HG02884 (cell line): ENCODE results near the gene SLC20A1.

Experiments used
- ATAC-seq: cut with Tn5 transposase; IDR thresholded peaks from one replicate; pipeline ENCODE4 v1.9.1; 2021; ENCODE audit warnings: mild to moderate bottlenecking, moderate library complexity; ENCODE audit not compliant: unreplicated experiment

SLC20A1 gene

GRCh38 chr2:112623913-112624777, 21.6 kb upstream of the SLC20A1 start:
- peak; percentile 79 for ATAC-seq

- no peak for ATAC-seq
Observed at GRCh38 chr2:112625474-112626114, 20.1 kb upstream of the SLC20A1 start.

- ATAC-seq, result no peak
Observed at GRCh38 chr2:112626604-112627059, 19.1 kb upstream of the SLC20A1 start.

DNA sequence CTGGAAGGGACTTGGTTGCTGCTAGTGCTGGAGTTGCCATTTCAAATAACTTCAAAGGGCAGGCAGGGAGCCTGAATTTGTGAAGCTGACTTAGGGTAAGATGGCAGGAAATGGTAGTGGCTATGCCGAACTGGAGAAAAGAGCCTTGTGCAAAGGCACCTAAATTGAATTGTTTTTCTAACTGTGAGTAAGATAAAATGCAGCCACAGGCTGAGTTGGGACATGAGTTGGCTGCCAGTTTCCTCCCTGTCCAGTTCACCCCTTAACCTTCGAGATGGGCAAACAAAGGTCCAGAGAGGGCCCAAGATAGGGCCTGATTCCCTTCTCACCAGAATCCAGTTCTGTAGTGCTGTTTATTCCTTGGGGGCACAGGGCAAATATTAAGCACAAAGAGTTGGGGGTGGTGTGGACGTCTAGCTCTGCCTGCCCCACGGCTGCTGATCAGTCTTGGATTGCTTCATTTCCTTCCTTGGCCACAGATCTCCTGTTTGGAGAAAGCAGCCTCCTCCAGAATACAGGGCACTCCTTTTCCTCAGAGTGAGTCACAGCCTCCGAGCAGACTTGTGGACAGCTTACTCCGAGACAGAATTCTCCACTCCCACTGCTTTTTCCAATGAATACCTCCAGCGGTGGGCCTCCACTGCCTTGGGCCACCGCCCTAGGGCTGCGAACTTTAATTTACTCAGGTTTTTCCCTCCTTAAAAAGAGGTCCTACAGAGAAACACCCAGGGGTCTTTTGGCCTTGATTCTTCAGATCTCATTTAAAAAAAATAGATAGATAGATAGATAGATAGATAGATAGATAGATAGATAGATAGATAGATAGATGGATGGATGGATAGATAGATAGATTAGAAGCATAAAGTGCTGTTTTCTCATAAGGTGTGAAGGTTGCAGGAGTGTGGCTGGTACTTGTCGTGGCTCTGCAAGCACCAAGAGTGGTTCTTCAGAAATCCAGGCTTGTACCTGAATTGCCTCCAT, 18.4 kb upstream of the SLC20A1 start:
- ATAC-seq, result no peak

DNA sequence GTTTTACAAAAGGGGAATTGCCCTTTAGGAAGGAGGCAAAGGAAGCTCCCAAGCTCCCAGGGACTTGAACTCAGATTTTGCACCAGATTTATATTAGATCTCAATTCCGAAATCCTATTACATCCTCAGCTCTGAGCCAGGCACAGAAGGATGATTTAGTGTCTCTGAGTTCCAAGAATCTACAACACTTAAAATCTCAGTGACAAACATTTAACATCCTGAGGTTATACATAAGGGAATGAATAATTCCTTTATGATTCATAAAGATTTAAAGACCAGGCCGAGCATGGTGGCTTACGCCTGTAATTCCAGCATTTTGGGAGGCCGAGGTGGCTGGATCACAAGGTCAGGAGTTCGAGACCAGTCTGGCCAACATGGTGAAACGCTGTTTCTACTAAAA, 16.5 kb upstream of the SLC20A1 start:
- ATAC-seq, result no peak

DNA sequence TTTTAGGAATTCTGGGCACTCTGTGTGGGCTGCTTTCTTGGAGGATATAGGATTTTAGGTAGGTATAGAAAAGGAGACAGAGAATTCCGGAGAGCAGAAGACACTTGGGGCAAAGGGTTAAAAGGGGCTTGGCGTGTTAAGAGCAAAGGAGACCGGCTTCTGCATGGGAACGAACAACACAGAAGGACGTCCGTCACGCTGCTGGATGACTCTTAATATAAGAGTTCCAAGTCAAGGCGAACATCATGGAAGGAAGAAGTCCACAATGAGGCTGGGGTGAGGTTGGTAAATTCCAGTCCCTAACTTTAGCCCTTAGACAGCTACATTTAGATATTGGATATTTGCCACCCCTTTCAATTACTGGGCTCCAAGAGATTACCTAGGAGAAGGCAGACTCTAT, 15.9 kb upstream of the SLC20A1 start:
- no peak for ATAC-seq

DNA sequence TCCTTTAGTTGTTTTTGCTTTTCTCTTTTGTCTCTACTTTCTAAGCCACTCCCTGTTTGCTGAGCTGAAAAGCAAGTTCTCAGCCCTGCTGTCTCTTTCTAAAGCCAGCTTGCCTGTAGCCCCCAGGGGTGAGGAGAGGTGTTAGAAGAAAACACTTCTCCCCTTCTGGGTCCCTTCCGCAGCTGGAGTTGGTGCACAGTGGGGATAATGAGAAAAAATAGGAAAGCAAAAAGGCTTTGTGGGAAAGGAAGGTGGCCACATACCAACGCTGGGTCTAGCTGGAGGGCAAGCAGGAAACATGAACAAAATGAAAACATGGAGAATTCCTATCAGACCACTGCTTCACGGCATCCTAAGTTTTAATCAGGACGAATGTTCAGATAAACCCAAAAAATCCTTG, 15.5 kb upstream of the SLC20A1 start:
- no peak for ATAC-seq

GRCh38 chr2:112633708-112634107, 12.0 kb upstream of the SLC20A1 start:
- ATAC-seq, result no peak

DNA sequence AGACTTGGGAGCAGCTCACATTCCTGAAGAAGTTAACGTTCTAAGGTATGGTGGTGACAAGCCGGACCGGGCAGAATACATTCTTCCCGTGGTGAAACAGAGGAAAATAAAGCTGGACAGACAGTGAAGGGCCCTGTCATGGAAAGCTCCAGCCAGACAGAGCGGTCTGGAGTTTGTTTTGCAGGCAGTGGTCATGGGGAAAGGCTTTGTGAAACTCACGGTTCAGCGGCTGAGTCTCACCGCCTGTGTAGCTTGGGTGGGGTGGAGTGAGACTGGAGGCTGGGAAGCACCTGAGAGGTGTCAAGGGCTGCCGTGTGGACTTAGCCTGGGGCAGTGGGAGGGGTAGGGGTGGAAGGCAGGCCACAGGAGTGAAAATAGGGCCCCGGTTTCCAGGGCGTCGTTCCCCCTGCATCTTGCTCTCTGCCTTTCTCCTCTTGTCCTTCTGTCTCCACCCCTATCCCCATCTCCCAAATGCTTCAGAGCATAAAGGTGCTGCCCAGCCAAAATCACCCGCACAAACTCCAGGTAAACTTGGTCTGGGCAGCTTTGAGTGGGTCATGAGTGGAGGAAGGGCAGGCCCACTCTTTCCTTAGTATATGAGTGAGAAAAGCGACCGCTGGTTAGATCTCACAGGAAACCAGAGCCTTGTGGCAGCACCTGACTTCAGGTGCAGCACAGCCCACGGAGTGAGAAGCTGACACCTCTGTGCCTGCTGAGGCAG, 11.4 kb upstream of the SLC20A1 start:
- ATAC-seq, result no peak

- no peak for ATAC-seq
Observed at GRCh38 chr2:112634874-112635157, 10.9 kb upstream of the SLC20A1 start.

- ATAC-seq, result peak; percentile 84
Observed at GRCh38 chr2:112636605-112637288, 9.0 kb upstream of the SLC20A1 start.

DNA sequence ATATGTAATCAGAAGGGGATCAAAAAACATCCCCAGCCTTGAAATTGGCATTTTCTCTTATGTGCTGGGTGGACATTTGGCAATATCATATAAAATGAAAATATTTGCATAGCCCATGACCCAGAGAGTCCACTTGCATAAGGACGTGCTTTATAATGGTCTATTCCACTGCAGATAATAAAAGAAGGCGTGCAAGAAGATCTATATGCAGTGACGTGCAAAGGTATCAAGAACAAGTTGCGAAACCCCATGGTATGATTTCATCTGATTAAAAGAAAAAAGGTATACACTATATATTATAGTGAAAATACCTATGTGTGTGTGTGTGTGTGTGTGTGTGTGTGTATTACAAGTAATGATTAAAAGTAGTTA, 8.5 kb upstream of the SLC20A1 start:
- ATAC-seq, result no peak

DNA sequence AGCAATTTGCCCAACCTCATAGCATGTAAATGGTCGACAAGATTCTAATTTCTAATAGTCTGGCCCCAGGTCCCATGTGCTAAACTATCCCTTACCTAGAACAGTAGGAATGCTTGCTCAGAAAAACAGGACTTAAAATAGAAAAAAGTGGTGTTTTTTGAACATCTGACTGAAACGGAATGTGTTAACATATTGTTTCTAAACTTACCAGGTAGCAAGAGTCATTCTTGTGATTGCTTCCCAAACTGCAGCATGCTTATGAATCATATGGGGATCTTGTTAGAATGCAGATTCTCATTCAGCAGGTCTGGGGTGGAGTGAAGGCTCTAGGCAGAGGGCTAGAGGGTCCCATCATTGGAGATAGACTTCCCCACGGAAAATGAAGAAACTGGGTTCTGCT, 5.8 kb upstream of the SLC20A1 start:
- ATAC-seq, result no peak

GRCh38 chr2:112640467-112640799, 5.3 kb upstream of the SLC20A1 start:
- ATAC-seq, result no peak

DNA sequence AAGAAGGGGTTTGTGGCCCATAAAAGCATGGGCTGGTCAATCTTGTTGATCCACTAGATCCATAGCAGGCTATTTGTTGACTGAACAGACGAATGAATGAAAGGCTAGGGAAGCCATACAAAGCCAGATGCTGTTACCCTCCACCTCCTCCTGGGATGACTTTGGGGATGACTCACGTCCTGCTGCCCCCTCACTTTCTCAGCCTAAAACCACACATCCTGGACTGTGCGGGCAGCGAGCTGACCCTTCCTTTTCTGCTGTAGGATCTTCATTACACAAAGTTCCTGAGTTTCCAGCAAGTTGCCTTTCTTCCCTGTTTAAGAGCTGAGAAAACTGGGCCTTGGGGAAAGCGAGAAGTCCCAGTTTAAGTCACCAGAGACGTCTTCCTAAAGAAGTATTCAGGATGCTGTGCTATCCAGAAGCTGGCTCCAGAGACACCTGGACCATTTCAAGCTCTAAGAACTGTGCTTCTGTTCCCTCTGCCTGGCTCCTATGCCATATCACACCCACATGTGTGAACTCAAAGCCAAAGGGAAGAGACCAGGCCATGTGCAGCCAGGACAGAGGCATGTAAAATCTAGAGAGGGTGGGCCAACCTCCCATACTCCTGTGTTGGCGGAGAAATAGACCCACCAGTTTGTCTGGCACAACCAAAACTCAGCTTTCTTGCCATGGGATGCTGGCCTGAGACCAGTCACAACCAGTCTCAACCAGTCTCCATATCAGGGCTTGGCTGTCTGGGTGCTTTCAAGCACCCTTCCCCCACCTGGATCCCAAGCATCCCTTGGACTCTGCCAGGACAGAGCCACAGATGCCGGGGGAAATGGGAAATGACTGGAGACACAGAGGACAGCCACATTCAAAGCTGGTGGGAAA, 4.7 kb upstream of the SLC20A1 start:
- no peak for ATAC-seq

- no peak for ATAC-seq
Observed at GRCh38 chr2:112641701-112642100, 4.0 kb upstream of the SLC20A1 start.

DNA sequence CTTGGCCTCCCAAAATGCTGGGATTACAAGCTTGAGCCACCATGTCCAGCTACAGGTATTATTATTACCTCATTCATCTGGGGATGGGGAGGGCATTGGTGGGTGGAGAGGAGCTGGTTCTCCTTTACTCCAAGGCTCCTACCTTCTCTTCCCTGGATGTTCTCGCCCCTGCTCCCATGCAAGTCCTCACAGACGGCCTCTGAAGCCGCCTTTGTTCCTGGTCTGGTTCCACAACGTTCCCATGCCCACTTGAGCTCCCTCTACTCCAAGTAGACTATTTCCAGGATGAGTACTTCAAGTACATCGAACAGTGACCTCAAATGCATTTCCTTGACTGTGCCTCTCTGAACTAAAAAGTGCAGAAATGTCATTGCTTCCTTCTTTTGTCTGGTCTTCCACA, 3.2 kb upstream of the SLC20A1 start:
- ATAC-seq, result no peak

DNA sequence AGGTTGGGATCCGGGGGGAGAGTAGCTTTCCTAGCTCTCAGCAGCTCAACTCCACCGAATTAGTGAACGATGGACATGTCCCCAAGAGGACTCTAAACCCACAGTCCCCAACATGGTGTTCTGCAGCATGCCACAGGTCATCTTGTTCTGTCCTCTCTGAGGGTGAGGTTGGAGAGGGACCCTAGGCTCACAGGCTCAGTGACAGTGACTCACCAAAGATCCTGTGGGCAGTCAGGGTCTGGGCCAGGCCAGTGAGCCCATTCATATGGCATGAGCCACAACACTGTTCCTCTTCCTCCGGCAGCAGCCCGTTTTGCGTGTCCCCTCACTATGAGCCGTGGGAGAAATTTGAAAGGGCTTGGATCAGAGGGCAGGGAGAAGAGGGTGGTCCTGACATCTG, 2.8 kb upstream of the SLC20A1 start:
- no peak for ATAC-seq

DNA sequence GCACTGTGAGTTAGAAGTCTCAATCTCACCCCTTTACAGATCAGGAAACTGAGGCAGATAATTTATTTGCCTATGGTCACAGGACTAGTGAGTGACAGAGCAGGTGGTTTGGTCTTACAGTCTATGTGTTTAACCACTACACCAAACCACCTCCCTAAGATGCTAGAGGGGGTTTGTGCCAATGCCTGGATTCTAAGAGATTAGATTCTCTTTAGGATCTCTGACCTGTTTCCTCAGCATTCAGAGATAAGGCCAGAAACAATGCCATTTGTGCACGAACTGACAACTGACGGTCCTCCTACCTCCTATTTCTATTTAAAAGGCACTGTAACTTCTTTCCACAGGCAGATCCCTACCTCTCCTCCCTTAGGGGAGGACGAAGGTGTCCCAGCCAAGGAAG, 2.3 kb upstream of the SLC20A1 start:
- no peak for ATAC-seq
